Endothelial cell of umbilical vein (primary cell): ENCODE results near the gene MED15.

ENCODE experiments used
- CTCF ChIP-seq, 2 donors: IDR thresholded peaks; 1 replicate in 1 of 2; 2 replicates in 1 of 2; pipeline ENCODE4 v1.5.1; 2011; ENCODE audit warnings: low read length in 2 of 2, mild to moderate bottlenecking in 2 of 2, moderate library complexity in 2 of 2, control low read depth in 1 of 2, inconsistent platforms in 1 of 2, low read depth in 1 of 2; ENCODE audit not compliant: insufficient read depth in 1 of 2; ENCODE audit errors: extremely low read depth in 1 of 2
- EZH2 ChIP-seq: IDR thresholded peaks from 2 replicates; pipeline ENCODE4 v1.6.1; 2012; ENCODE audit warnings: borderline replicate concordance, low read depth, mild to moderate bottlenecking, moderate library complexity, low read length, inconsistent platforms; ENCODE audit not compliant: severe bottlenecking
- FOS ChIP-seq: IDR thresholded peaks from 2 replicates; pipeline ENCODE4 v1.6.1; 2011; ENCODE audit warnings: mild to moderate bottlenecking, low read length, moderate library complexity, borderline replicate concordance; ENCODE audit not compliant: insufficient read depth
- GATA2 ChIP-seq: IDR thresholded peaks from 2 replicates; pipeline ENCODE4 v1.7.0; 2011; ENCODE audit warnings: low read depth, mild to moderate bottlenecking, moderate library complexity, mixed read lengths, low read length; ENCODE audit not compliant: insufficient read length, insufficient read depth
- JUN ChIP-seq: IDR thresholded peaks from 2 replicates; pipeline ENCODE4 v1.6.1; 2011; ENCODE audit warnings: borderline replicate concordance, low read depth; ENCODE audit not compliant: insufficient read length, insufficient read depth
- MAX ChIP-seq: IDR thresholded peaks from 2 replicates; pipeline ENCODE4 v1.6.1; 2011; ENCODE audit not compliant: insufficient read depth, insufficient read length
- MYC ChIP-seq: IDR thresholded peaks from one replicate; pipeline ENCODE4 v1.6.1; 2011; ENCODE audit warnings: mild to moderate bottlenecking, low read depth, low read length
- POLR2A ChIP-seq: IDR thresholded peaks from 2 replicates; pipeline ENCODE4 v1.6.1; 2012; ENCODE audit warnings: low read depth, mild to moderate bottlenecking, control low read depth, low read length
- POLR2AphosphoS5 ChIP-seq: IDR thresholded peaks from 2 replicates; pipeline ENCODE4 v1.6.1; 2012; ENCODE audit warnings: low read depth, mild to moderate bottlenecking, control low read depth, low read length, moderate library complexity; ENCODE audit not compliant: insufficient read depth

GRCh38 chr22:20548806-20549205 is 41.4 kb downstream of the MED15 start:
- no peak for TF ChIP-seq EZH2
- no peak for TF ChIP-seq CTCF (IDR thresholded peaks at IDR 0.05; ENCODE audit: extremely low read depth in 1 of 2, insufficient read depth in 1 of 2, low read depth in 1 of 2, low read length in 2 of 2)
- no peak for TF ChIP-seq POLR2A
- TF ChIP-seq MAX, result no peak
- TF ChIP-seq POLR2AphosphoS5, result no peak
- no peak for TF ChIP-seq MYC
- TF ChIP-seq GATA2, result no peak
- TF ChIP-seq FOS, result no peak
- TF ChIP-seq JUN, result no peak
